LNCAP (cell line): ENCODE data around the gene GARIN5A.

ENCODE experiments used
- TF ChIP-seq, protein P1 (sequence below): fragments of 450-650 bp; IDR thresholded peaks from 2 replicates; pipeline ENCODE4 v1.5.1; 2017; ENCODE audit warnings: mild to moderate bottlenecking

GARIN5A gene

DNA sequence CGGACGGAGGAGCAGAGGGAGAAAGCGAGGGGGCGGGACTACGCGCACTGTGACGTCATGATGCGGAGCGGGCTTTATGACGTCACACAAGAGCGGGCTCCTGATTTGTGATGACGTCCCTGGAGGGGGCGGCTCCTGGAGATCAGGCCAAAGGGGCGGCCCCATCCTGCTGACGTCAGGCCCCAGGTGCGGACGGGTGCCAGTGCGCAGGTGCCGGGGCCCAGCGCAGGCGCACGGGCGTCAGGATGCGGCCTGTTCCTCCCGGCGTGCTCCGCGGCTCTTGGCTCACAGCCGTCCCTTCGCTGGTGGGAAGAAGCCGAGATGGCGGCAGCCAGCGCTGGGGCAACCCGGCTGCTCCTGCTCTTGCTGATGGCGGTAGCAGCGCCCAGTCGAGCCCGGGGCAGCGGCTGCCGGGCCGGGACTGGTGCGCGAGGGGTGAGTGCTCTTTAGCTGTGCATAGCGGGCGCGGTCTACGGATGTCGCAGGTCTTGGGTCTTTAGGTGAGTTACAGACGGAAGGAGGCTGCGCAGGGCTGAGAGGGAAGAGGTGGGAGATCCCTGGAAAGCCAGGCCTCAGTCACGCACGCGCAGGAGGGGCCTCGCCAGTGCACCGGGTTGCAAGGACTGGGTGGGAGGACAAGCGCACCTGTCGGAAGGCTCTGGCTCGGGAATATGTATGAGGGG is at the start of gene GARIN5A, which contains the start of gene EMC10:
GARIN5A (minus strand) TSS at position 625 of the 683 bp plus-strand sequence; CDS start at position 165, 460 bp downstream.
EMC10 (plus strand) TSS at position 284 of the 683 bp plus-strand sequence; CDS start at position 322, 38 bp downstream.
- TF ChIP-seq, protein P1, sequence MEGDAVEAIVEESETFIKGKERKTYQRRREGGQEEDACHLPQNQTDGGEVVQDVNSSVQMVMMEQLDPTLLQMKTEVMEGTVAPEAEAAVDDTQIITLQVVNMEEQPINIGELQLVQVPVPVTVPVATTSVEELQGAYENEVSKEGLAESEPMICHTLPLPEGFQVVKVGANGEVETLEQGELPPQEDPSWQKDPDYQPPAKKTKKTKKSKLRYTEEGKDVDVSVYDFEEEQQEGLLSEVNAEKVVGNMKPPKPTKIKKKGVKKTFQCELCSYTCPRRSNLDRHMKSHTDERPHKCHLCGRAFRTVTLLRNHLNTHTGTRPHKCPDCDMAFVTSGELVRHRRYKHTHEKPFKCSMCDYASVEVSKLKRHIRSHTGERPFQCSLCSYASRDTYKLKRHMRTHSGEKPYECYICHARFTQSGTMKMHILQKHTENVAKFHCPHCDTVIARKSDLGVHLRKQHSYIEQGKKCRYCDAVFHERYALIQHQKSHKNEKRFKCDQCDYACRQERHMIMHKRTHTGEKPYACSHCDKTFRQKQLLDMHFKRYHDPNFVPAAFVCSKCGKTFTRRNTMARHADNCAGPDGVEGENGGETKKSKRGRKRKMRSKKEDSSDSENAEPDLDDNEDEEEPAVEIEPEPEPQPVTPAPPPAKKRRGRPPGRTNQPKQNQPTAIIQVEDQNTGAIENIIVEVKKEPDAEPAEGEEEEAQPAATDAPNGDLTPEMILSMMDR: no peak

DNA sequence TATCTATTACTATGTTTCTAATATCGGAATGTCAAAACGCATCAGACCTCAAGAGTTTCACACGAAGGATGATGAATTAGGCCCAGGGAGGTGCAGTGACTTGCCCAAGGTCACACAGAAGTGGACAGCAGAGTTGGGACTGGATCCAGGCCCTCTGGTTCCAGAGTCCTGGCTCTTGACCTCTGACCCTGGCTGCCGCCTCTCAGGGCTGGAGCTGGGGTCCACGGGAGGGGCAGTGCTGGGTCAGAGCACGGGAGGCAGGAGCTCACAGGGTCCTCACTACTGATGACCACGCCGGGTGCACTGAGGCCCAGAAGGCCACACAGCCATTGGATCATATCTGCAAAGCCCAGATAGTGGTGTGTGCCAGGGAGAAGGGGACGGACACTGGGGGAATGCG is 46.2 kb upstream of the GARIN5A start:
- TF ChIP-seq, protein P1: no peak

DNA sequence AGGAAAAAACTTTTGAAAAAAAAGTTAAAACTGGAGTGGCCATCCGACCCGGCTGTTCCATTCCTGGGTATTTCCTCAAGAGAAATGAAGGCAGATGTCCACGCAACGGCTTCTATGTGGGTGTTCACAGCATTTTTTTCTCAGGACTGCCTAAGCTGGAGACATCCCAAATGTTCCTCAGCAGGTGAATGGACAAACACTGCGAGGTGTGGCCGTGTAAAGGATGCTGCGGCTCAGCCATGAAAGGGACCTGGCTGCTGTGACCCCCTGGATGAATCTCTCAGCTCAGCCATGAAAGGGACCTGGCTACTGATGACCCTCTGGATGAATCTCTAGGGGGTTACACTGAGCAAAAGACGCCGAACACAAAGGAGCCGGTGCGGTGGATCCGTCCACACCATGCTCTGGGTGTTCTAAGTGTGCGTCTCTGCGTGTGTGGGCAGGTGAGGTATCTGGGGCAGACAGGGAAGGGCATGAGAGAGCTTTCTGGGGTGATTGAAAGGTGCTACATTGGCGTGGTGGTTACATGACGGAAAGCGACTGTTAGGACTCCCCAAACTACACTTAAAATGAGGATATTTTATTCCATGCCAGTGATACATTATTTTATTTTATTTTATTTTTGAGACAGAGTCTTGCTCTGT is 44.3 kb upstream of the GARIN5A start:
- TF ChIP-seq, protein P1: no peak

DNA sequence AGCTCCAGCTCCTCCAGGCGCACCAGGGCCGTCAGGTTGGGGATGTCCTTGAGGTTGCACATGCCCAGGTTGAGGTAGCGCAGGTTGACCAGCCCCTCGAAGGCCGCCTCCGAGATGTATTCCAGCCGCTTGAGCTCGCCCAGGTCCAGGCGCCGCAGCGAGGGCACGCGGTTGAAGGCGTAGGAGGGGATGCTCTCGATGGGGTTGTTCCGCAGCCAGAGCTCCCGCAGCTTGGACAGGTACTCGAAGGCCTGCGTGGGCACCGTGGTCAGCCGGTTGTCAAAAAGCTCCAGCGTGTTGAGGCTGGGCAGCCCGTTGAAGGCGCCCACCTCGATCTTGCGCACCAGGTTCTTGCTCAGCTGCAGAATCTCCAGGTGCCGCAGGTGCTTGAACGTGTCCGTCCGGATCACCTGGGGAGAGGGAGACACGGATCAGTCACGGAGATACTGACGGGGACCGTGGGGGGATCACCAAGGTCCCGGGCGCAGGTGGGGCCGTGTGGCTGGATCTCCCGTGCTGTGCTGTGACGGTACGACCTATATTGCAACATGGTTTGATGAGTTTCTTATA is 42.4 kb upstream of the GARIN5A start:
- TF ChIP-seq, protein P1: no peak

DNA sequence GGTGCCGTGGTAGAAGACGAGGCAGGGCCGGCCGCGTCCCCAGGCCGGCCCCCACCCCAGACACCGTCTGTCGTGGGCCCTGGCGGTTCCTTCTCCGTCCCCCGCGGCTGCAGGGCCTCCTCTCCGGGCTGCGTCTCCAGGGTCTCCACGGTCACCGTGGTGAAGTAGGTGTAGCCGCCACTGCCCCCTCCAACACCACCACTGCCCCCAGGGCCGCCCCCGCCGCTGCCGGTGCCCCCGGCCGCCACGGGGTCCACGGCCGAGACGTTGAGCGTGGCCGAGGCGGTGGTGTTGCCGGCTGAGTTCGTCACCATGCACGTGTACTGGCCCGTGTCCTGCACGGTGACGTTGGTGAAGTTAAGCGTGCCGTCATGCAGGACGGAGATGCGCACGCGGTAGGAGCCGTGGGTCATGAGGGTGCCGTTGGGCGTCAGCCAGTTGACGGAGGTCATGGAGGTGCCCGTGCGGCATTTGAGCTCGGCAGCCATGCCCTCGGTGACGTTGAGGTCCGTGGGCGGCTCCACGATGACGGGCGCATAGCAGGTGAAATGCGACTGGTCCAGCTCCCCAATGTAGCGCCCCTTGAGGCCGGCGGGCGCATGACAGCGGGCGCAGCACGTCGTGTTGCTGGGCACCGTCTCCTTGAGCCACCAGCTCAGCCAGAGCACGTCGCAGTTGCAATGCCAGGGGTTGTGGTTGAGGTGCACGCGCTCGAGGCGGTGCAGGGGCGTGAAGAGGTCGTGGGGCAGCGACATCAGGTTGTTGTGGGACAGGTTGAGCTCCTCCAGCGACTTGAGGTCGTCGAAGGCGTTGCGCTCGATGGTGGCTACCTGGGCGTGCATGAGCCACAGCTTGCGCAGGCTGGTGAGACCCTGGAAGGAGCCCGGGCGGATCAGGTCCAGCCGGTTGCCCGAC is 41.7 kb upstream of the GARIN5A start:
- TF ChIP-seq, protein P1: peak; percentile 39; the same call in 1 of the 2 replicates

DNA sequence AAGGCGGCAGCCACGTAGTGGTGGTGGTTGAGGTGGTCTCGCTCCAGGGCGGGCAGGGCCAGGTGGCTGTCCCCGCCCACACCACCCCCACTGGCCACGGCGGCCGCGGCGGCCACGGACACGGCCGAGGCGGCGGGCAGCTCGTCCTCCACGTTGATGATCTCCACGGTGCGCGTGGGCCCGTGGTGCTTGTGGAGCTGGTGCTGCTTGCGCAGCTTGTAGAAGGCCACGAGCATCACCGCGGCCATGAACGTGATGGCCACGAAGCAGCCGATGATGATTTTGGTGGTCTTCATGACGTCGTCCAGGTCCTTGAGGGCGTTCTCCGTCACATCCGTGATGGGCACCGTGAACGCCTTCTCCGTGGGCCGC is 41.0 kb upstream of the GARIN5A start:
- TF ChIP-seq, protein P1: no peak
